Stimulated activated CD4-positive, alpha-beta T cell treated with anti-CD3 and anti-CD28 coated beads, Interleukin-1b, Interleukin-23, amount 100 ng/mL, for 48 hours (primary cell): Measurements from ENCODE around the gene RACK1.
A peak's percentile ranks its signal among the peaks of the same experiment; 100 is the strongest.
"Not testable (repeated sequence)": the region's sequence is repeated elsewhere in the genome, so short reads cannot be mapped to it uniquely, and the experiment has no call there.

Experiments
- DNase-seq: peaks from one replicate; pipeline ENCODE4 v3.0.0-alpha.2; 2020

The RACK1 gene

GRCh38 chr5:181233088-181233800 is 10.5 kb downstream of the RACK1 start:
- no peak for DNase-seq

DNA sequence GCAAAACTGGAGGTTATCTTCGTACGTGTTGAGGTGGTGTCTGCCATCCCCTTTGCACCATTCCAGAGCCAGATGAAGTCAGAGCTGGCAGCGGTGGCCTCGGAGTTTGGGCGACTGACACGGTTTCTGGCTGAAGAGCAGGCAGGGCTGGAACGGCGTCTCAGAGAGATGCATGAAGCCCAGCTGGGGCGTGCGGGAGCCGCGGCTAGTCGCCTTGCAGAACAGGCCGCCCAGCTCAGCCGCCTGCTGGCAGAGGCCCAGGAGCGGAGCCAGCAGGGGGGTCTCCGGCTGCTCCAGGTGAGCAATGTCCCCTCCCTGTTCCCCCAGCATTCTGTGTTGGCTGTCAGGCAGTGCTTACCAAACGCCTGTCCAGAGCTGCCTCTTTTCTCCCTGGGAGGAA is 11.1 kb downstream of the RACK1 start:
- DNase-seq = no peak

DNA sequence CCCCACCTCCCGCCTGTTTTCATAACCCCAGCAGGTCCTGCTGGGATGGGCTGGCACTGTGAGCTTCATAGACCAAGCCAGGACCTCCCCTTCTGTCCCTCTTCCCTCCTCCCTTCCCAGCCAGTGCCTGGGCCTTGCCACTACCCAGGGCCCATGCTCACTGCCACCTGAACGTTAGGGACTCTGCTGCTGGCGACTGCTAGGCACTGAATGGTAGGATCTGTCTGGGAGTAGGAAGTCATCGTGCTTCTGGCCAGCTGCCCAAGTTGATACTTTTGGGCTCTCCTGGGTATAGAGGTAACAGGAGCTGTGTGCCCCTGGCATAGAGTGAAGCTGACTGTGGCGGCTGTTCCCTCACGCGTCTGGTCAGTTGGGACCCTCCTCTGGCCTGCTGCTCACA is 12.3 kb downstream of the RACK1 start:
- no peak for DNase-seq

- no peak for DNase-seq
These were observed 13.2 kb downstream of the RACK1 start for GRCh38 chr5:181230551-181230950.

GRCh38 chr5:181229996-181230395 is 13.7 kb downstream of the RACK1 start:
- DNase-seq = no peak

DNA sequence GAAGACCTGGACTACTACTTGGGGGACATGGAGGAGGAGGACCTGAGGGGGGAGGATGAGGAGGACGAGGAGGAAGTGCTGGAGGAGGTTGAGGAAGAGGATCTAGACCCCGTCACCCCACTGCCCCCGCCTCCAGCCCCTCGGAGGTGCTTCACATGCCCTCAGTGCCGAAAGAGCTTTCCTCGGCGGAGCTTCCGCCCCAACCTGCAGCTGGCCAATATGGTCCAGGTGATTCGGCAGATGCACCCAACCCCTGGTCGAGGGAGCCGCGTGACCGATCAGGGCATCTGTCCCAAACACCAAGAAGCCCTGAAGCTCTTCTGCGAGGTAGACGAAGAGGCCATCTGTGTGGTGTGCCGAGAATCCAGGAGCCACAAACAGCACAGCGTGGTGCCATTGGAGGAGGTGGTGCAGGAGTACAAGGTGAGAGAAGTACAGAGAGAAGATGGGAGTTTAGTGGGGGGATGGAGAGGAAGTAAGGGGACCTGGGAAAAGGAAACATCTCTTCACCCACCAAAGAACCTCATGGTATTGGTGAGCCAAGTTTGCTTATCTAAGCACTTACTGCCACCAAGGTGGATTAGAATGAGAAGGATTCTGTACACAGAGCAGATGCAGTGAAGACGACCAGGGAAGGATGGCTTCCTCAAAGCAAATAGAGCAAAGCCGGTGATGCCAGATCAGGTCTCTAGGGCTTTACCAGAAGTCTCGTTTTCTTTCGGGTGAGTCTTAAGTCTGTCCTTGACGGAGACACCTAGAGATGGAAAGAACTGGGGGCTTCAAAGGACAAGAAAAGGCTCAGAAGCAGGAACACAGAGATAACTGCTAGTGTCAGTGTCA is 19.1 kb downstream of the RACK1 start:
- DNase-seq = peak; percentile 28

- DNase-seq = peak; percentile 53
These were observed 19.8 kb downstream of the RACK1 start for GRCh38 chr5:181223729-181224389.

- DNase-seq = peak; percentile 98
These were observed 20.5 kb downstream of the RACK1 start, which contains the start of gene TRIM41 for GRCh38 chr5:181223058-181223728. Gene TRIM41, plus strand, starts transcription at chr5:181223281. Its CDS starts 719 bp downstream, at chr5:181224000.

DNA sequence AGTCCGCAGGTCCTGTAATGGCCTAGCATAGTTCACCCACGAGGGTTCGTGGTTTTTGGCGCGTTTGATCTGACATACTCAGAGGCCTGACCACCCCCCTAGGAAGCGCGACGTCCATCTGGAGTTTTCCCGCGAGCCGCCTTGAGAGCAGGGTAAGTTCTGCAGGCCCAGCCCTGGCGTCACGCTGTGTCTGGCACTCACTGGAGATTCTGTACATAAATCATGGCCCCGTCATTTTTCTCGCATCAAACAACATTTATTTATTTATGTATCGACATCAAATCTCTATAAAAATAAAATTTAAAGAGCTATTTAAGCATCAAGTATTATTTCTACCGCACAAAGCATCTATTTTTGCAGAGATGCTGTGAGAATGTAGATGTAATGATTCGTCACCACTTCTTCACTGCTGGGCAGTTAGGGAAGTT is 21.1 kb downstream of the RACK1 start:
- DNase-seq = no peak

GRCh38 chr5:181221792-181222629 is 21.7 kb downstream of the RACK1 start:
- DNase-seq = peak; percentile 97

- no peak for DNase-seq
These were observed 22.5 kb downstream of the RACK1 start for GRCh38 chr5:181221105-181221791.

GRCh38 chr5:181220178-181220515 is 23.6 kb downstream of the RACK1 start:
- no peak for DNase-seq

DNA sequence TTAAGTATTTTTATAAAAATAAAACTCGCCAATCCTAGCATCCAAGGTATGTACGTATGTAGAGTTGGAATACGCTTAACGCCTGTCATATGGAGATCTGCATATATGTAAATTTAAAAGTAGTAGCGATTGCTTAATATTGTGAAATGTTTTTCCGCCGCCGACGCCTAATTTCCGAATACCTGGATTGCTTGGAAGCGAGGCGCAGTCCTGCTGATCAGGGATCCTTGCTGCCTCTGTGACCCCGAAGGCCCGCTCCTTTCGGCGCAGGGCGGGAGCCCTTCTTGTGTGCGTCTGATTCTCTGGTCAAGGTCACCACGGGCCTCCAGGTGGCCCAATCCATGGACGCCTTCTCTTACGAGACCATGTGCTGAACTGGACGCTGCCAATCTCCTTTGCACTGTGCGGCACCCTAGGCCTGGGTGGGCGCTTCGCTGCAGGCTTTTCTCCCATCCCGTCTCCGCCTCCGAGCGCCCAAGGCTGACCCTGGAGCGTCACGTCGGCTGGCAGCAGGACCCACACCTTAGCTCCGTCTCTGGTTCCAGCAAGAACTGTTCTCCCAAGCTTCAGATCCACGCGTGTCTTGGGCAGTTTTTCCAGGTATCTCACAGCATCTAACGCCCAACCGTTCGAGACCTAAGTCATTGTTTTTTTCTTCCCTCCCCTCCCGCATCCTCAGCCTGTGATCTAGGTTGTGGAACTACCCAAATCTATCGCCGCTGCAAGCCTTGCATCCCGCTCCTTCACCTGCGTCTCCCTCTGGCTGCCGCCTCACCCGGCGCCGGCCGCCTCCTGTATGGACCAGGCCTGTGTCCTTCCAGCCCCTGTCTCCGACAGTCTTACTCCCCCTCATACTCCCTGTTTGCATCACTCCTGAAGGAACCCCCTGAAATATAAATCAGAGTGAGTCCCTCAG is 24.2 kb downstream of the RACK1 start:
- no peak for DNase-seq

GRCh38 chr5:181218795-181219124 is 24.9 kb downstream of the RACK1 start:
- no peak for DNase-seq

- no peak for DNase-seq
These were observed 26.0 kb downstream of the RACK1 start for GRCh38 chr5:181217803-181218062.

GRCh38 chr5:181217111-181217802 is 26.4 kb downstream of the RACK1 start:
- peak; percentile 72 for DNase-seq

DNA sequence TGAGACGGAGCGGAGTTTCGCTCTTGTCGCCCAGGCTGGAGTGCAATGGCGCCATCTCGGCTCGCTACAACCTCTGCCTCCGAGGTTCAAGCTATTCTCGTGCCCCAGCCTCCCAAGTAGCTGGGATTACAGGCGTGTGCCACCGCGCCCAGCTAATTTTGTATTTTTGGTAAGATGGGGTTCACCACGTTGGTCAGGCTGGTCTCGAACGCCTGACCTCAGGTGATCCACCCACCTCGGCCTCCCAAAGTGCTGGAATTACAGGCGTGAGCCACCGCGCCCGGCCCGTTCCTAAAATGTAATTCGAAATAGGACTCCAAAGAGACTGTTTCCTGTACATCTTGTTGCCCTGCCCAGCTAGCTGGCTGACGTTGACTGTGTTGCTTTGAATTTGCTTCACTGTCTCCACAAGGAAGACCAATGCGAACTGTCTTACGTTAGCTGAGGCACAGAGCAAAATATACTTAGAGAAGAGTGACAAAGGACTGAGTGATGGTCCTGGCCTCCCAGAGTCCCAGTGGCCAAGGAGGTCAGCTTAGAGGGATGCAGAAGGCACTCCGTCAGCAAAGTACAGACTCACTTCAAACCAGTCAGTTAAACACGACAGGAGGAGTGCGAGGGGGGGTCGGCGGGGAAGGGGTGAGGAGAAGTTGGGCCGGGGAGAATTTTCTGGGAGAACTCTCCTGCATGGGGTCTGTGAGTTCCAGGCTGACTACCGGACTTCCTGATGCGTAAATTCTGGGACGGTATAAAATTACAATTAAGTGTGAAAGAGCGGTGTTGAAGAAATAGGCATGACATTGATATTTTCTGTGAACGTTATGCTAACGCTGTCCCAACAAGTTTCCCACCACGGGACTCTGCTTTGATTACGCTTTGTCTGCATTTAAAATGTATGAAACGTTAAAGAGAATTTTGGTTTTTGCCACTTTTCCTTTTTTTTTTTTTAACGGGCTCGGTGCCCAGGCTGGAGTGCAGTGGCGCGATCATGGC is 27.4 kb downstream of the RACK1 start:
- DNase-seq = no peak

- not testable (repeated sequence) for DNase-seq
These were observed 29.5 kb downstream of the RACK1 start for GRCh38 chr5:181214249-181214648.

GRCh38 chr5:181212934-181213333 is 30.8 kb downstream of the RACK1 start:
- no peak for DNase-seq
